GM21619 (cell line): Measurements from ENCODE around the gene TRPC5OS.
A peak's percentile ranks its signal among the peaks of the same experiment; 100 is the strongest.

Source experiments
- ATAC-seq: cut with Tn5 transposase; IDR thresholded peaks from one replicate; pipeline ENCODE4 v1.9.1; 2021; ENCODE audit not compliant: unreplicated experiment

Gene TRPC5OS

GRCh38 chrX:111875881-111876280 is at the start of gene TRPC5OS:
Gene TRPC5OS (plus strand): TSS chrX:111876181. CDS start chrX:111901850, 25,669 bp downstream.
- ATAC-seq = no peak

GRCh38 chrX:111829345-111829744 is 46.6 kb upstream of the TRPC5OS start:
- no peak for ATAC-seq

GRCh38 chrX:111830571-111830970 is 45.4 kb upstream of the TRPC5OS start:
- no peak for ATAC-seq

- ATAC-seq = no peak
Measured at GRCh38 chrX:111831343-111831742, 44.6 kb upstream of the TRPC5OS start.

- no peak for ATAC-seq
Measured at GRCh38 chrX:111837197-111837596, 38.8 kb upstream of the TRPC5OS start.

- ATAC-seq = no peak
Measured at GRCh38 chrX:111847491-111848133, 28.4 kb upstream of the TRPC5OS start.

- ATAC-seq = no peak
Measured at GRCh38 chrX:111848541-111848940, 27.4 kb upstream of the TRPC5OS start.

GRCh38 chrX:111850975-111851374 is 25.0 kb upstream of the TRPC5OS start:
- ATAC-seq = no peak

- ATAC-seq = no peak
Measured at GRCh38 chrX:111854556-111855490, 21.2 kb upstream of the TRPC5OS start.

GRCh38 chrX:111857534-111858060 is 18.4 kb upstream of the TRPC5OS start:
- ATAC-seq = no peak

GRCh38 chrX:111861605-111862004 is 14.4 kb upstream of the TRPC5OS start:
- no peak for ATAC-seq

GRCh38 chrX:111867236-111867635 is 8.7 kb upstream of the TRPC5OS start:
- ATAC-seq = no peak

- ATAC-seq = peak; percentile 62
Measured at GRCh38 chrX:111868726-111869638, 7.0 kb upstream of the TRPC5OS start.

GRCh38 chrX:111869639-111870034 is 6.3 kb upstream of the TRPC5OS start:
- peak; percentile 69 for ATAC-seq

GRCh38 chrX:111874241-111874640 is 1.7 kb upstream of the TRPC5OS start:
- no peak for ATAC-seq

- ATAC-seq = peak; percentile 67
Measured at GRCh38 chrX:111876646-111877045, 665 bp downstream of the TRPC5OS start.

- ATAC-seq = no peak
Measured at GRCh38 chrX:111877681-111878080, 1.7 kb downstream of the TRPC5OS start.

- ATAC-seq = no peak
Measured at GRCh38 chrX:111880735-111881134, 4.8 kb downstream of the TRPC5OS start.

- no peak for ATAC-seq
Measured at GRCh38 chrX:111881715-111882114, 5.7 kb downstream of the TRPC5OS start.

- ATAC-seq = no peak
Measured at GRCh38 chrX:111886678-111887077, 10.7 kb downstream of the TRPC5OS start.

GRCh38 chrX:111888600-111888999 is 12.6 kb downstream of the TRPC5OS start:
- no peak for ATAC-seq
